Fibroblast of lung (primary cell): ENCODE results near the gene TSNAXIP1. TPM values are rescaled to one million over a fixed set of nuclear protein-coding genes. Genes with fewer than 3 reads are reported as not detected.

ENCODE experiments used
- DNase-seq, 2 donors: peaks; one replicate each; pipeline versions ENCODE4 v3.0.0 to v3.0.0-alpha.2; 2010; ENCODE audit warnings: low read depth in 2 of 2
- H2AFZ ChIP-seq: 2 replicates; pipeline ENCODE4 v1.5.1; 2012; ENCODE audit warnings: low read length, control low read depth, inconsistent platforms
- H3K27ac ChIP-seq: 2 replicates; pipeline ENCODE4 v1.5.1; 2011; ENCODE audit warnings: low read length, control low read depth; ENCODE audit not compliant: insufficient read depth
- H3K27me3 ChIP-seq: 2 replicates; pipeline ENCODE4 v1.5.1; 2011; ENCODE audit warnings: mild to moderate bottlenecking, low read length; ENCODE audit not compliant: control insufficient read depth, insufficient read depth
- H3K36me3 ChIP-seq: 2 replicates; pipeline ENCODE4 v1.5.1; 2011; ENCODE audit warnings: low read length; ENCODE audit not compliant: control insufficient read depth, insufficient read depth
- H3K4me1 ChIP-seq: 2 replicates; pipeline ENCODE4 v1.5.1; 2011; ENCODE audit warnings: low read length; ENCODE audit not compliant: control insufficient read depth, insufficient read depth; ENCODE audit errors: extremely low read depth
- H3K4me2 ChIP-seq: 2 replicates; pipeline ENCODE4 v1.5.1; 2011; ENCODE audit warnings: low read length, control low read depth; ENCODE audit not compliant: insufficient read depth; ENCODE audit errors: extremely low read depth
- H3K4me3 ChIP-seq, 4 experiments: fragments of 200-600 bp in 1 of 4; sonication (generic) in 1 of 4; replicated peaks in 1 of 4; 2 replicates each; pipeline ENCODE4 v1.5.1; 2011 to 2016; ENCODE audit warnings: low read length in 4 of 4, low read depth in 3 of 4, mild to moderate bottlenecking in 3 of 4, control low read depth in 2 of 4, inconsistent platforms in 1 of 4, mixed read lengths in 1 of 4; ENCODE audit not compliant: insufficient read depth in 1 of 4; ENCODE audit errors: control extremely low read depth in 1 of 4
- H3K79me2 ChIP-seq: 2 replicates; pipeline ENCODE4 v1.5.1; 2012; ENCODE audit warnings: mild to moderate bottlenecking, low read length, inconsistent platforms; ENCODE audit not compliant: control insufficient read depth, insufficient read depth
- H3K9ac ChIP-seq: 2 replicates; pipeline ENCODE4 v1.5.1; 2011; ENCODE audit warnings: mild to moderate bottlenecking, low read length, control low read depth; ENCODE audit not compliant: insufficient read depth
- H3K9me3 ChIP-seq: 2 replicates; pipeline ENCODE4 v1.5.1; 2012; ENCODE audit warnings: low read depth, low read length; ENCODE audit not compliant: control insufficient read depth, insufficient read depth
- H4K20me1 ChIP-seq: 2 replicates; pipeline ENCODE4 v1.5.1; 2011; ENCODE audit warnings: low read length; ENCODE audit not compliant: control insufficient read depth, insufficient read depth; ENCODE audit errors: extremely low read depth
- CTCF ChIP-seq, 2 donors: IDR thresholded peaks in 1 of 2; conservative IDR thresholded peaks in 1 of 2; 1 replicate in 1 of 2; 2 replicates in 1 of 2; pipeline ENCODE4 v1.5.1; 2011 to 2012; ENCODE audit warnings: low read length in 2 of 2, control low read depth in 1 of 2, inconsistent platforms in 1 of 2, low read depth in 1 of 2, mild to moderate bottlenecking in 1 of 2
- EZH2 ChIP-seq: IDR thresholded peaks from 2 replicates; pipeline ENCODE4 v1.5.1; 2012; ENCODE audit warnings: low read length, control low read depth, mild to moderate bottlenecking; ENCODE audit errors: missing control alignments
- polyA plus RNA-seq, 2 donors: library from polyadenylated mRNA; depleted of rRNA in 1 of 2; stranded (reverse) in 1 of 2; unstranded in 1 of 2; fragments of >200 nt; gene quantifications; 2 replicates each; pipeline ENCODE4 v1.2.1, GENCODE V29; 2011 to 2012; ENCODE audit warnings: missing spikeins in 1 of 2
- total RNA-seq: library from RNA; depleted of rRNA; stranded (reverse); fragments of >200 nt; gene quantifications from 2 replicates; pipeline ENCODE4 v1.2.1, GENCODE V29; 2014

TSNAXIP1 gene
- total and polyA plus RNA-seq, 2 donors (not counting 1 experiment from before 2014, with no cell fraction given): 0.45 to 1.2 TPM

GRCh38 chr16:67783353-67783725, 23.4 kb upstream of the TSNAXIP1 start:
- Histone ChIP-seq H4K20me1 (no peaks in the 10 kb centered on the region), H2AFZ (no peak overlapping the region), H3K36me3 (no peaks in the 10 kb centered on the region), H3K79me2 (no peaks in the 10 kb centered on the region), H3K4me2 (no peak overlapping the region), H3K4me3 (no peak overlapping the region), H3K9me3 (no peaks in the 10 kb centered on the region), H3K27ac (no peak overlapping the region), H3K27me3 (no peaks in the 10 kb centered on the region), H3K4me1 (no peaks in the 10 kb centered on the region), H3K9ac (no peak overlapping the region)
- no peak for DNase-seq
- no peak for TF ChIP-seq EZH2
- no peak for TF ChIP-seq CTCF (conservative IDR thresholded peaks at IDR 0.05 in 1 of 2, IDR thresholded peaks at IDR 0.05 in 1 of 2; ENCODE audit: low read depth in 1 of 2, low read length in 2 of 2)

GRCh38 chr16:67786491-67786890, 20.2 kb upstream of the TSNAXIP1 start:
- Histone ChIP-seq H3K27me3 (no peaks in the 10 kb centered on the region), H3K4me3 (no peak overlapping the region), H3K4me2 (no peak overlapping the region), H3K4me1 (no peaks in the 10 kb centered on the region), H4K20me1 (no peaks in the 10 kb centered on the region), H3K9ac (no peak overlapping the region), H3K27ac (no peak overlapping the region), H3K9me3 (no peaks in the 10 kb centered on the region), H3K36me3 (no peaks in the 10 kb centered on the region), H2AFZ (no peak overlapping the region), H3K79me2 (no peaks in the 10 kb centered on the region)
- no peak for DNase-seq
- TF ChIP-seq EZH2: no peak
- no peak for TF ChIP-seq CTCF (conservative IDR thresholded peaks at IDR 0.05 in 1 of 2, IDR thresholded peaks at IDR 0.05 in 1 of 2; ENCODE audit: low read depth in 1 of 2, low read length in 2 of 2)

GRCh38 chr16:67790071-67790470, 16.6 kb upstream of the TSNAXIP1 start:
- H3K9ac ChIP-seq: no peak overlapping the region
- no peak for DNase-seq
- no peaks in the 10 kb centered on the region for H3K9me3 ChIP-seq
- H3K27me3 ChIP-seq: no peaks in the 10 kb centered on the region
- no peaks in the 10 kb centered on the region for H4K20me1 ChIP-seq
- no peaks in the 10 kb centered on the region for H3K79me2 ChIP-seq
- H3K27ac ChIP-seq: no peak overlapping the region
- no peaks in the 10 kb centered on the region for H3K4me1 ChIP-seq
- no peak overlapping the region for H3K4me3 ChIP-seq
- H3K4me2 ChIP-seq: no peak overlapping the region
- no peak overlapping the region for H2AFZ ChIP-seq
- TF ChIP-seq EZH2 (no peak), CTCF (conservative IDR thresholded peaks at IDR 0.05 in 1 of 2, IDR thresholded peaks at IDR 0.05 in 1 of 2; ENCODE audit: low read depth in 1 of 2, low read length in 2 of 2) (no peak)
- H3K36me3 ChIP-seq: no peaks in the 10 kb centered on the region
